ENCODE results near the gene LAP3.

LAP3 gene

DNA sequence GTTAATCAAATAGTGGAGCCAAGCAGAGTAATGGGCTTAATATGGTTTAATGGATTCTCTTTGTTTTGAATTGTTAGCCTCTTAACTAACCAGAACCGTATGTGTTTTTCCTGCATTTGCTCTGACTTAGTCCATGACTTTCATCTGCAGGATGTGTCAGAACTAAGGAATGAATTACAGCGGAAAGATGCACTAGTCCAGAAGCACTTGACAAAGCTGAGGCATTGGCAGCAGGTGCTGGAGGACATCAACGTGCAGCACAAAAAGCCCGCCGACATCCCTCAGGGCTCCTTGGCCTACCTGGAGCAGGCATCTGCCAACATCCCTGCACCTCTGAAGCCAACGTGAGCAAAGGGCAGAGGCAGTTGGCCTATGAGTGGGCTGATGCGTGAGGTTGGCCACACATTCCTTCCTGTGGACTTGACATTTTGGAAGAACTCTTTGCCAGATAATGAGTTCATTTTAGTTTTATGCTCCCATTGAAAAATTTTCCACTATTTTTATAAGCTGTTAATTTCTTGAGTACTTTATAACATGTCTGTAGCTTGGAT lies 46.5 kb downstream of the LAP3 start:
- H3K4me1 ChIP-seq (ENCODE audit: control insufficient read depth in 1 of 2, insufficient read depth in 2 of 2, low read length in 2 of 2): peaks cover 0 to 10% of the 10 kb centered on the region in 2 donors
- no peaks in the 10 kb centered on the region for H3K9me3 ChIP-seq (ENCODE audit: control insufficient read depth in 1 of 2, low read length in 2 of 2)
- no peaks in the 10 kb centered on the region for H3K27me3 ChIP-seq (ENCODE audit: low read depth, low read length)
- H3K27ac ChIP-seq (ENCODE audit: low read length): no peak overlapping the region
- H3K4me3 ChIP-seq (ENCODE audit: low read depth in 1 of 2, low read length in 2 of 2): no peak overlapping the region
- H3K36me3 ChIP-seq (ENCODE audit: control insufficient read depth in 1 of 2, insufficient read depth in 2 of 2, low read length in 2 of 2): peaks cover 60 to 95% of the 10 kb centered on the region in 2 donors

GRCh38 chr4:17624821-17625220 lies 47.8 kb downstream of the LAP3 start:
- peaks cover 69 to 100% of the 10 kb centered on the region in 2 donors for H3K36me3 ChIP-seq (ENCODE audit: control insufficient read depth in 1 of 2, insufficient read depth in 2 of 2, low read length in 2 of 2)

DNA sequence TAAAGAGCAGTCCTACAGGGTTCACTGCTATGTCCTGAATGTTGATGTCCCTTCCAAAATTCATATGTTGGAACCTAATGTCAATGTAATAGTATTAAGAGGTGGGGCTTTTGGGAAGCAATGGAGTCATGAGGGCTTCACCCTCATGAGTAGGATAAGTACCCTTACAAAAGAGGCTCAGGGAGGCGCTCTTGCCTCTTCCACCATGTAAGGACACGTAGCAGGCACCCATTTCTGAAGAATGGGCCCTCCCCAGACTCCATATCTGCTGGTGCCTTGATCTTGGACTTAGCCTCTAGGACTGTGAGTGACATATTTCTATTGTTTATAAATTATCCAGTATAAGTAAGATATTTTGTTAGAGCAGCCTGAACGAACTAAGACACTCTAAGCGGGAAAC lies 53.2 kb downstream of the LAP3 start:
- no peak overlapping the region for H3K4me3 ChIP-seq (ENCODE audit: low read depth in 1 of 2, low read length in 2 of 2)
- H3K9me3 ChIP-seq (ENCODE audit: control insufficient read depth in 1 of 2, low read length in 2 of 2): no peaks in the 10 kb centered on the region
- H3K36me3 ChIP-seq (ENCODE audit: control insufficient read depth in 1 of 2, insufficient read depth in 2 of 2, low read length in 2 of 2): peaks cover 64 to 88% of the 10 kb centered on the region in 2 donors
- H3K4me1 ChIP-seq (ENCODE audit: control insufficient read depth in 1 of 2, insufficient read depth in 2 of 2, low read length in 2 of 2): no peaks in the 10 kb centered on the region
- no peaks in the 10 kb centered on the region for H3K27me3 ChIP-seq (ENCODE audit: low read depth, low read length)
- H3K27ac ChIP-seq (ENCODE audit: low read length): no peak overlapping the region

More at GRCh38 chr4:17624821-17625220, 47.8 kb downstream of the LAP3 start:
- H3K27ac ChIP-seq (ENCODE audit: low read length): no peak overlapping the region
- H3K27me3 ChIP-seq (ENCODE audit: low read depth, low read length): no peaks in the 10 kb centered on the region
- H3K9me3 ChIP-seq (ENCODE audit: control insufficient read depth in 1 of 2, low read length in 2 of 2): no peaks in the 10 kb centered on the region
- no peaks in the 10 kb centered on the region for H3K4me1 ChIP-seq (ENCODE audit: control insufficient read depth in 1 of 2, insufficient read depth in 2 of 2, low read length in 2 of 2)
- no peak overlapping the region for H3K4me3 ChIP-seq (ENCODE audit: low read depth in 1 of 2, low read length in 2 of 2)

- no peaks in the 10 kb centered on the region for H3K27me3 ChIP-seq (ENCODE audit: low read depth, low read length)
- H3K4me3 ChIP-seq (ENCODE audit: low read depth in 1 of 2, low read length in 2 of 2): no peak overlapping the region
- peaks cover 37 to 55% of the 10 kb centered on the region in 2 donors for H3K36me3 ChIP-seq (ENCODE audit: control insufficient read depth in 1 of 2, insufficient read depth in 2 of 2, low read length in 2 of 2)
- H3K9me3 ChIP-seq (ENCODE audit: control insufficient read depth in 1 of 2, low read length in 2 of 2): no peaks in the 10 kb centered on the region
- no peak overlapping the region for H3K27ac ChIP-seq (ENCODE audit: low read length)
- H3K4me1 ChIP-seq (ENCODE audit: control insufficient read depth in 1 of 2, insufficient read depth in 2 of 2, low read length in 2 of 2): no peaks in the 10 kb centered on the region
Observed at GRCh38 chr4:17633600-17633999, 56.6 kb downstream of the LAP3 start.

DNA sequence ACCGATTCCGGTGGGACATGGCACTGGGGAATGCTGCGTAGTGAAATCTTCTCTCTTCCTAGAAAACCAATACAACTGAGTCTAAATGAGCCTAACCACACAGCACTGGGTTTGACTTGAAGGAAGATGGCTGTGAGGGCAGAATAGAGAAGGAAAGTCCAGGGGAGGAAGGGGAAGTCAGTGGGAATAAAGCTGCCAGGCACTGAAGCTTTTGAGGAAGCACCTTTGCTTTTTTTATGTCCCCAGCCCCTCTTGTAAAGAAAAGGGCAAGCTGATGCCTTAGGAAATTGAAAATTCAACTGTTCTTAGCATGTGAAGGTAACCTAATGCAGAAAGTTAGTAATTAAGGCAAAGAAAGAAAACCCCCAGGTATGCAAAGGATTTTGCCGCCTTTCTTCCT lies 58.1 kb downstream of the LAP3 start:
- Histone ChIP-seq H3K9me3 (ENCODE audit: control insufficient read depth in 1 of 2, low read length in 2 of 2) (no peaks in the 10 kb centered on the region), H3K27me3 (ENCODE audit: low read depth, low read length) (no peaks in the 10 kb centered on the region), H3K27ac (ENCODE audit: low read length) (no peak overlapping the region), H3K36me3 (ENCODE audit: control insufficient read depth in 1 of 2, insufficient read depth in 2 of 2, low read length in 2 of 2) (peaks cover 27 to 41% of the 10 kb centered on the region in 2 donors), H3K4me3 (ENCODE audit: low read depth in 1 of 2, low read length in 2 of 2) (no peak overlapping the region), H3K4me1 (ENCODE audit: control insufficient read depth in 1 of 2, insufficient read depth in 2 of 2, low read length in 2 of 2) (no peaks in the 10 kb centered on the region)

DNA sequence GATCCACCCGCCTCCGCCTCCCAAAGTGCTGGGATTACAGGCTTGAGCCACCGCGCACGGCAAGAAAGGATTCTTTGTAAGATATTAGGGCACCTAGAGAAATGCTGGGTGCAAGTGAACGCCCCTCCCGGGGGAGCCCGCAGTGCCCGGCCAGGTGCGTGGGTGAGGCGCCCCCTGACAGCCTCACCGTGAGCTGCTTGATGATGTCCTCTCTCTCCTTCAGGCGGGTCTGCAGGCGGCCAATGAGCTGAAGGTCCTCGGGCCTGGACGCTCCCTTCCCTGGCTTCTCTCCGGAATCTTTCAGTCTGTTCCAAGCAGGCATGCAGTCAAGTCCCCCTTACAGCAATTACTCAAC lies 59.3 kb downstream of the LAP3 start:
- H3K4me3 ChIP-seq (ENCODE audit: low read depth in 1 of 2, low read length in 2 of 2): no peak overlapping the region
- no peaks in the 10 kb centered on the region for H3K27me3 ChIP-seq (ENCODE audit: low read depth, low read length)
- H3K36me3 ChIP-seq (ENCODE audit: control insufficient read depth in 1 of 2, insufficient read depth in 2 of 2, low read length in 2 of 2): peaks cover 24 to 29% of the 10 kb centered on the region in 2 donors
- no peak overlapping the region for H3K27ac ChIP-seq (ENCODE audit: low read length)
- H3K9me3 ChIP-seq (ENCODE audit: control insufficient read depth in 1 of 2, low read length in 2 of 2): no peaks in the 10 kb centered on the region
- H3K4me1 ChIP-seq (ENCODE audit: control insufficient read depth in 1 of 2, insufficient read depth in 2 of 2, low read length in 2 of 2): no peaks in the 10 kb centered on the region

- Histone ChIP-seq H3K27ac (ENCODE audit: low read length) (no peak overlapping the region), H3K27me3 (ENCODE audit: low read depth, low read length) (no peaks in the 10 kb centered on the region), H3K4me1 (ENCODE audit: control insufficient read depth in 1 of 2, insufficient read depth in 2 of 2, low read length in 2 of 2) (no peaks in the 10 kb centered on the region), H3K9me3 (ENCODE audit: control insufficient read depth in 1 of 2, low read length in 2 of 2) (no peaks in the 10 kb centered on the region), H3K36me3 (ENCODE audit: control insufficient read depth in 1 of 2, insufficient read depth in 2 of 2, low read length in 2 of 2) (peaks cover 21 to 29% of the 10 kb centered on the region in 2 donors), H3K4me3 (ENCODE audit: low read depth in 1 of 2, low read length in 2 of 2) (no peak overlapping the region)
Observed at GRCh38 chr4:17636696-17637622, 60.0 kb downstream of the LAP3 start.

DNA sequence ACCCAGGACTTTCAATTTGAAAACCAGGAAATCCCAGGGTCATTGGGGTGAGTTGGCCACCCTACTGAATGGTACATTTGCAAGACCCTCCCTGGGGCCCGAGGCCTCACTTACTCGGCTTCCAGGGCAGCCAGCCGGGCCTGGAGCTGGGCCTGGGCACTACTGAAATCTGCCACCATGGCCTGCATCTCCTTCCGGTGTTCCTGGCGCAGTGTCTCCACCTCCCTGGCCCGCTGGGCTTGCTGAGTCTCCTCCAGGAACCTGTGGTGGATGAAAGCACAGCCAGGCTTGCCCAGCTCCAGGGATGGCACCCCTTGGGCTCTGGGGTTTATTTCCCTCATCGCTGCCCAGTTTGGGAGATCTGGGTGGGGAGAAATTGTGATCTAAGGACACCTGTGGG lies 62.1 kb downstream of the LAP3 start:
- Histone ChIP-seq H3K4me3 (ENCODE audit: low read depth in 1 of 2, low read length in 2 of 2) (no peak overlapping the region), H3K36me3 (ENCODE audit: control insufficient read depth in 1 of 2, insufficient read depth in 2 of 2, low read length in 2 of 2) (peaks cover 5 to 7% of the 10 kb centered on the region in 2 donors), H3K27ac (ENCODE audit: low read length) (no peak overlapping the region), H3K9me3 (ENCODE audit: control insufficient read depth in 1 of 2, low read length in 2 of 2) (no peaks in the 10 kb centered on the region), H3K27me3 (ENCODE audit: low read depth, low read length) (no peaks in the 10 kb centered on the region), H3K4me1 (ENCODE audit: control insufficient read depth in 1 of 2, insufficient read depth in 2 of 2, low read length in 2 of 2) (no peaks in the 10 kb centered on the region)

GRCh38 chr4:17642398-17642783 lies 65.4 kb downstream of the LAP3 start:
- Histone ChIP-seq H3K27ac (ENCODE audit: low read length) (no peak overlapping the region), H3K4me1 (ENCODE audit: control insufficient read depth in 1 of 2, insufficient read depth in 2 of 2, low read length in 2 of 2) (no peaks in the 10 kb centered on the region), H3K4me3 (ENCODE audit: low read depth in 1 of 2, low read length in 2 of 2) (no peak overlapping the region), H3K27me3 (ENCODE audit: low read depth, low read length) (no peaks in the 10 kb centered on the region), H3K9me3 (ENCODE audit: control insufficient read depth in 1 of 2, low read length in 2 of 2) (no peaks in the 10 kb centered on the region), H3K36me3 (ENCODE audit: control insufficient read depth in 1 of 2, insufficient read depth in 2 of 2, low read length in 2 of 2) (no peaks in the 10 kb centered on the region)

GRCh38 chr4:17646693-17647092 lies 69.7 kb downstream of the LAP3 start:
- Histone ChIP-seq H3K9me3 (ENCODE audit: control insufficient read depth in 1 of 2, low read length in 2 of 2) (no peaks in the 10 kb centered on the region), H3K27ac (ENCODE audit: low read length) (no peak overlapping the region), H3K4me1 (ENCODE audit: control insufficient read depth in 1 of 2, insufficient read depth in 2 of 2, low read length in 2 of 2) (no peaks in the 10 kb centered on the region), H3K27me3 (ENCODE audit: low read depth, low read length) (no peaks in the 10 kb centered on the region), H3K36me3 (ENCODE audit: control insufficient read depth in 1 of 2, insufficient read depth in 2 of 2, low read length in 2 of 2) (no peaks in the 10 kb centered on the region), H3K4me3 (ENCODE audit: low read depth in 1 of 2, low read length in 2 of 2) (no peak overlapping the region)

DNA sequence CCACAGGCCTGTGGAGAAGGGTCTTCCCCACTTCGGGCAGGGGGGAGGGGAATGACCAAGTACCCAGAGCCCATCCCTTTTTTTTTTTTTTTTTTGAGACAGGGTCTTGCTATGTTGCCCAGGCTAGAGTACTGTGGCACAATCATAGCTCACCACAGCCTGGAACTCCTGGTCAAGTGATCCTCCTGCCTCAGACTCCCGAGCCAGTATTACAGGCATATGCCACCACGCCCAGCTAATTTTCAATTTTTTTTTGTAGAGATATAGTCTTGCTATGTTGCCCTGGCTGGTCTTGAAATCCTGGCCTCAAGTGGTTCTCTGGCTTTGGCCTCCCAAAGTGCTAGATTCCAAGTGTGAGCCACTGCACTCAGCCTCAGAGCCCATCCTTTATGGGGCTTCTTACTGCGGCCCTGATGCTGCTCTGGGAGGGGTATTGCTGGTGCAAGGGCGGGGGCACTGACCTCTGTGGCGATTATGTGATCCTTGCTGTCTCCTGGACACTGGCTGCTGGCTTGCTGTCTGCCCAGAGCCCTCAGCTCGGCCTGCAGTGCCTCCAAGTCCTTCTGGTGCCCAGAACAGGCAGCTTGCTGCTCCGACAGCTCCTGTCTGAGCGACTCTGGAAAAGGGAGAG lies 70.3 kb downstream of the LAP3 start:
- no peaks in the 10 kb centered on the region for H3K27me3 ChIP-seq (ENCODE audit: low read depth, low read length)
- H3K36me3 ChIP-seq (ENCODE audit: control insufficient read depth in 1 of 2, insufficient read depth in 2 of 2, low read length in 2 of 2): no peaks in the 10 kb centered on the region
- H3K4me1 ChIP-seq (ENCODE audit: control insufficient read depth in 1 of 2, insufficient read depth in 2 of 2, low read length in 2 of 2): no peaks in the 10 kb centered on the region
- H3K9me3 ChIP-seq (ENCODE audit: control insufficient read depth in 1 of 2, low read length in 2 of 2): no peaks in the 10 kb centered on the region
- no peak overlapping the region for H3K27ac ChIP-seq (ENCODE audit: low read length)
- H3K4me3 ChIP-seq (ENCODE audit: low read depth in 1 of 2, low read length in 2 of 2): no peak overlapping the region
